Stomach (tissue), 4 donors: ENCODE data around the gene EPC1.

Experiments used
- EP300 ChIP-seq: sonication (generic); formaldehyde crosslinking; IDR thresholded peaks from one replicate; pipeline ENCODE4 v1.6.1; 2017; ENCODE audit warnings: antibody characterized with exemption
- POLR2A ChIP-seq, 4 donors: fragments of 450-650 bp; IDR thresholded peaks; one replicate each; pipeline ENCODE4 v1.6.1; 2016; ENCODE audit warnings: antibody characterized with exemption in 4 of 4, control low read depth in 2 of 4, mild to moderate bottlenecking in 1 of 4, moderate library complexity in 1 of 4
- TF ChIP-seq, protein P1 (sequence below), 7 experiments: fragments of 450-650 bp in 4 of 7; fragments of 200-600 bp in 3 of 7; sonication (generic) in 3 of 7; IDR thresholded peaks; one replicate each; pipeline ENCODE4 v1.5.1; 2016 to 2019; ENCODE audit warnings: antibody characterized with exemption in 7 of 7, control low read depth in 2 of 7, mild to moderate bottlenecking in 1 of 7

DNA sequence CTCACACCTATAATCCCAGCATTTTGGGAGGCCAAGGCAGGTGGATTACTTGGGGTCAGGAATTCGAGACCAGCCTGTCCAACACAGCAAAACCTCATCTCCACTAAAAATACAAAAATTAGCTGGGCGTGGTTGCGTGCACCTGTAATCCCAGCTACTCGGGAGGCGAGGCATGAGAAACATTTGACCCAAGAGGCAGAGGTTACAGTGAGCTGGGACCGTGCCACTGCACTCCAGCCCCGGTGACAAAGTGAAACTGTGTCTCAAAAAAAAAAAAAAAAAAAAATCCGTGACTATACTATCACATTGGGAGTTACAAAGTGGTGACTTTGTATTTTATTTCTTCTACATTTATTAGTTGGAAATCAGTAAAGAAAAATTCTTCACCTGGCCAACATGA lies 101.2 kb downstream of the EPC1 start:
- TF ChIP-seq, protein P1, sequence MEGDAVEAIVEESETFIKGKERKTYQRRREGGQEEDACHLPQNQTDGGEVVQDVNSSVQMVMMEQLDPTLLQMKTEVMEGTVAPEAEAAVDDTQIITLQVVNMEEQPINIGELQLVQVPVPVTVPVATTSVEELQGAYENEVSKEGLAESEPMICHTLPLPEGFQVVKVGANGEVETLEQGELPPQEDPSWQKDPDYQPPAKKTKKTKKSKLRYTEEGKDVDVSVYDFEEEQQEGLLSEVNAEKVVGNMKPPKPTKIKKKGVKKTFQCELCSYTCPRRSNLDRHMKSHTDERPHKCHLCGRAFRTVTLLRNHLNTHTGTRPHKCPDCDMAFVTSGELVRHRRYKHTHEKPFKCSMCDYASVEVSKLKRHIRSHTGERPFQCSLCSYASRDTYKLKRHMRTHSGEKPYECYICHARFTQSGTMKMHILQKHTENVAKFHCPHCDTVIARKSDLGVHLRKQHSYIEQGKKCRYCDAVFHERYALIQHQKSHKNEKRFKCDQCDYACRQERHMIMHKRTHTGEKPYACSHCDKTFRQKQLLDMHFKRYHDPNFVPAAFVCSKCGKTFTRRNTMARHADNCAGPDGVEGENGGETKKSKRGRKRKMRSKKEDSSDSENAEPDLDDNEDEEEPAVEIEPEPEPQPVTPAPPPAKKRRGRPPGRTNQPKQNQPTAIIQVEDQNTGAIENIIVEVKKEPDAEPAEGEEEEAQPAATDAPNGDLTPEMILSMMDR (IDR thresholded peaks at IDR 0.05) = no peak
- TF ChIP-seq POLR2A (IDR thresholded peaks at IDR 0.05) (no peak), EP300 (no peak)
